Upper lobe of right lung (tissue), 1 donor: ENCODE measurements around the gene LGALS14. TPM values are rescaled to one million over a fixed set of nuclear protein-coding genes. Genes with fewer than 3 reads are reported as not detected.
"Not testable (repeated sequence)": the region's sequence is repeated elsewhere in the genome, so short reads cannot be mapped to it uniquely, and the experiment has no call there.

Experiments used
- ATAC-seq: fragments of 200-7000 bp; cut with Tn5 transposase; one replicate; pipeline ENCODE4 v1.9.1; 2020; ENCODE audit warnings: mild to moderate bottlenecking, moderate library complexity
- DNase-seq: peaks from one replicate; pipeline ENCODE4 v3.0.0-alpha.2; 2020
- H3K27ac ChIP-seq: fragments of 200-600 bp; one replicate; pipeline ENCODE4 v1.8.0; 2022
- H3K27me3 ChIP-seq: fragments of 200-600 bp; one replicate; pipeline ENCODE4 v1.8.0; 2022; ENCODE audit warnings: mild to moderate bottlenecking
- H3K36me3 ChIP-seq: fragments of 200-600 bp; one replicate; pipeline ENCODE4 v1.8.0; 2022
- H3K4me1 ChIP-seq: fragments of 200-600 bp; one replicate; pipeline ENCODE4 v1.8.0; 2022
- H3K4me3 ChIP-seq: fragments of 200-600 bp; one replicate; pipeline ENCODE4 v1.8.0; 2022; ENCODE audit warnings: mild to moderate bottlenecking
- H3K9me3 ChIP-seq: fragments of 200-600 bp; one replicate; pipeline ENCODE4 v1.8.0; 2022
- intact Hi-C: fragments of 100-400 bp; cut with DNase I; formaldehyde crosslinking; loops from one replicate; pipeline ENCODE4 v1.11.0; 2022
- long read RNA-seq: library from polyadenylated mRNA; unstranded; transcript quantifications from one replicate; pipeline ENCODE4 v2.0.0, GENCODE V29; 2021
- total RNA-seq: library from RNA; stranded (reverse); fragmentation: NEBNext Ultra II Directional; extraction: Animal tissue kit (Norgen Biotek cat#: 25700); gene quantifications from one replicate; pipeline ENCODE4 v1.2.1, GENCODE V29; 2021
- TF ChIP-seq, protein P1 (sequence below): fragments of 200-600 bp; IDR thresholded peaks from one replicate; pipeline ENCODE4 v1.8.0; 2022; ENCODE audit warnings: antibody characterized with exemption
- donor health status: DM: no; HTN: yes; CAD: no; lungs with severe emphysema.

The LGALS14 gene, protein sequence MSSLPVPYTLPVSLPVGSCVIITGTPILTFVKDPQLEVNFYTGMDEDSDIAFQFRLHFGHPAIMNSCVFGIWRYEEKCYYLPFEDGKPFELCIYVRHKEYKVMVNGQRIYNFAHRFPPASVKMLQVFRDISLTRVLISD
- total RNA-seq: not detected
- long read RNA-seq: 0 reads

DNA sequence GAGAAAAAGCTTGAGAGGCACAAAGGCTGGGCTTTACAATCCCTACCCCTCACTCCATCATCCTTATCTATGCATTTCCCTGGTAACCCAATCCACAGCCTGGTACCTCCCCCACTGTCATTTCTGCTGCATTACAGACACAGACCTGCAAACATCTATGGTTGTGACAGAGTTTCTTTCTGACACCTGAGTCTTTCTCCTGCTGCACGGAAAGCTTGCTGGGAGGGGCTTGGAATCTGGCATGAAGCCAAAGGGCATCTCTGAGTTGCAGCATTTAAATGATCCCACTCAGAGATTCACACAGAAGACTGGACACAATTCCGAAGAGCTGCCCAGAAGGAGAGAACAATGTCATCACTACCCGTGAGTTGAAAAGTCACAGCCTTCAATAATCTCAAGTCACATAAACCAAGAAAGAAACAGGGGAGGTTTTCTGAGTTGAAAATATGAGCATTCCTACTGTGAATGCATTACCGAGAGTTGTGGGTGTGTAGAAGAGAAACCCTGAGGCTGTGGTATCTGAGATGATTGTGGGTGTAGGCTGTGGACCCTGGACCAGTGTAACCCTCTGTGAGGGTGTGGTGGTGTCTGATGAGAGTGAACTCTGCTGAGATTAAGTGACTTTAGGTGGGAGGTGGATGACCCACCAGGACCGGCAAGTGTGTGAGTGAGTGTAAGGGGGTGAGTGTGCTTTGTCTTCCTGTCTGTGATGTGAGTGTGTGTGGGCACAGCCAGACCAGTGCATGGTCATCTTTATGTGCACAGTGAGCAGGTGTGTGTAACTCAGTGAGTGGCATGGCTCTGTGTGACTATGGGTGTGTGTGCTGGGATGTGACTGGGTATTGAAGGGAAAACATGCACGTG, at the start of gene LGALS14:
LGALS14 (plus strand) TSS at position 301 of the 864 bp plus-strand sequence; CDS start at position 349, 48 bp downstream.
- Histone ChIP-seq H3K36me3 (no peaks in the 10 kb centered on the region), H3K4me1 (no peaks in the 10 kb centered on the region), H3K27me3 (no peaks in the 10 kb centered on the region), H3K4me3 (no peak within 1 kb of the TSS), H3K9me3 (no peaks in the 10 kb centered on the region), H3K27ac (no peak within 1 kb of the TSS)
- TF ChIP-seq, protein P1, sequence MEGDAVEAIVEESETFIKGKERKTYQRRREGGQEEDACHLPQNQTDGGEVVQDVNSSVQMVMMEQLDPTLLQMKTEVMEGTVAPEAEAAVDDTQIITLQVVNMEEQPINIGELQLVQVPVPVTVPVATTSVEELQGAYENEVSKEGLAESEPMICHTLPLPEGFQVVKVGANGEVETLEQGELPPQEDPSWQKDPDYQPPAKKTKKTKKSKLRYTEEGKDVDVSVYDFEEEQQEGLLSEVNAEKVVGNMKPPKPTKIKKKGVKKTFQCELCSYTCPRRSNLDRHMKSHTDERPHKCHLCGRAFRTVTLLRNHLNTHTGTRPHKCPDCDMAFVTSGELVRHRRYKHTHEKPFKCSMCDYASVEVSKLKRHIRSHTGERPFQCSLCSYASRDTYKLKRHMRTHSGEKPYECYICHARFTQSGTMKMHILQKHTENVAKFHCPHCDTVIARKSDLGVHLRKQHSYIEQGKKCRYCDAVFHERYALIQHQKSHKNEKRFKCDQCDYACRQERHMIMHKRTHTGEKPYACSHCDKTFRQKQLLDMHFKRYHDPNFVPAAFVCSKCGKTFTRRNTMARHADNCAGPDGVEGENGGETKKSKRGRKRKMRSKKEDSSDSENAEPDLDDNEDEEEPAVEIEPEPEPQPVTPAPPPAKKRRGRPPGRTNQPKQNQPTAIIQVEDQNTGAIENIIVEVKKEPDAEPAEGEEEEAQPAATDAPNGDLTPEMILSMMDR: no peak
- no peak for DNase-seq
- peak; percentile 22 for ATAC-seq
- intact Hi-C loops: no loop called here

DNA sequence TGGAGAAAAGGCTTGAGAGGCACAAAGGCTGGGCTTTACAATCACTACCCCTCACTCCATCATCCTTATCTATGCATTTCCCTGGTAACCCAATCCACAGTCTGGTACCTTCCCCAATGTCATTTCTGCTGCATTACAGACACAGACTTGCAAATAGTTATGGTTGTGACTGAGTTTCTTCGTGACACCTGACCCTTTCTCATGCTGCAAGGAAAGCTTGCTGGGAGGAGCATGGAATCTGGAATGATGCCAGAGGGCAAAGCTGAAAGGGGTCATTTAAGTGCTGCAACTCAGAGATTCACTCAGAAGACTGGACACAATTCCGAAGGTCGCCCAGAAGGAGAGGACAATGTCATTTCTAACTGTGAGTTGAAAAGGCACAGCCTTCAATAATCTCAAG, 48.7 kb upstream of the LGALS14 start, which contains the start of gene LGALS16:
LGALS16 (plus strand) TSS at position 301 of the 400 bp plus-strand sequence; CDS start at position 350, 49 bp downstream.
- Histone ChIP-seq H3K36me3 (no peaks in the 10 kb centered on the region), H3K9me3 (no peaks in the 10 kb centered on the region), H3K4me1 (no peaks in the 10 kb centered on the region), H3K4me3 (no peak within 1 kb of the TSS), H3K27me3 (no peaks in the 10 kb centered on the region), H3K27ac (no peak within 1 kb of the TSS)
- ATAC-seq (no peak), DNase-seq (no peak)
- intact Hi-C loops: no loop called here
- TF ChIP-seq, protein P1: no peak

DNA sequence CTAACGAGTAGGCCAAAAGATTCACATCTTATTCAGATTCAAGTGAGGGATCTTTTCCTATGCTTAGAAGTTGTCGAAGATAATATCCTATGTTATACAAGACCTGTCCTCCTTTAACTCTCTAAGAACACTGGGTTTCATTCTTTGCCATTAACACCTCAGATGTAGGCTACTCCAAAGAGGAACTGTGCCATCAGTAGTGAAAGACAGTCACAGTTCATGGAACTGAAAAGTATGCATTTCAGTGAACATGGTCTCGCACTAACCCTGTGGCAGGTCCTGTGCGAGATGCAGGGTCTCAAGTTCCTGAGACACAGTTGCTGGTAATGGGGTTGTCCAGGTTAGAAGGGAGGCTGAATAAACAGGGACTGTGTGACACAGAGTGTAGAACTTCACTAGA, 44.5 kb upstream of the LGALS14 start:
- intact Hi-C loops: no loop called here
- Histone ChIP-seq H3K27me3 (no peaks in the 10 kb centered on the region), H3K27ac (no peak overlapping the region), H3K36me3 (no peaks in the 10 kb centered on the region), H3K4me3 (no peak overlapping the region), H3K9me3 (no peaks in the 10 kb centered on the region), H3K4me1 (no peaks in the 10 kb centered on the region)
- DNase-seq (no peak), ATAC-seq (no peak)
- TF ChIP-seq, protein P1: no peak

DNA sequence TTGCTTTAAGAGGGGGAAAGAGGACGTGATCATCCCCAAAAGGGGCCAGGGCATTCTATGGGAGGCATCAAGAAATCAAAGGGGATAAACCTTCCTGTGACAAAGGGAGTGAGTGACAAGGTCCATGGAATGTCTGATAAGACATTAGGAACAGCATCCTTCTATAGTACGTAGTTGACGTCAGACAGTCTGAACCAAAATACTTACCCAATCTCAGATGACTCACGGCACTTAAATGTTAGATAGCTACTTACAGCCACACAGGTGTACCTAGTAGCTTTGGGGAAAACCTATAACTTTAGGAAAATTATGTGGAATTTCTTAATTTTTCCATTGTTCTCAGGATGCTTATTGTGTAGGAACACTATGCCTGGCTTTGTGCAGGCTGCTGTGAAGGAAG, 43.6 kb upstream of the LGALS14 start:
- no peaks in the 10 kb centered on the region for H3K9me3 ChIP-seq
- H3K27me3 ChIP-seq: no peaks in the 10 kb centered on the region
- DNase-seq (no peak), ATAC-seq (no peak)
- TF ChIP-seq, protein P1: no peak
- no peak overlapping the region for H3K4me3 ChIP-seq
- H3K36me3 ChIP-seq: no peaks in the 10 kb centered on the region
- no peaks in the 10 kb centered on the region for H3K4me1 ChIP-seq
- no peak overlapping the region for H3K27ac ChIP-seq
- intact Hi-C loops: no loop called here

DNA sequence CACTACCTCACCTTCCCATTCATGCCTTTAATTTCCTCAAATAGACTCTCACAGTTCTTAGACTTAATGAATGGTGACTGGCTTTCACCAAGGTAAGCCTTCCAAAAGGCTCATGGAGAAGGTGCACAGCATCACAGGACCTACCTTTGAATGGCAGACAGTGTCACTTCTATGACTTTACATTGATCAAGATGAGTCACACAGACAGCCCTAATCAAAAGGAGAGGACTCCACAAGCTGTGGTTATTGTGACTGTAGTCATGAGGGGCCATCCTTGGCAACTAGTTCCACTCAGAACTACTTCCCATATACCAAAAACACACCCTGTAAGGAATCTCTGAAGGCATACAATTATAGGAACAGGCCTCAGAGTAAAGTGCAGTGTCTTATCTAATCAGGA, 42.7 kb upstream of the LGALS14 start:
- H3K36me3 ChIP-seq: no peaks in the 10 kb centered on the region
- intact Hi-C loops: no loop called here
- ATAC-seq: no peak
- DNase-seq: no peak
- no peak overlapping the region for H3K27ac ChIP-seq
- TF ChIP-seq, protein P1: no peak
- H3K9me3 ChIP-seq: no peaks in the 10 kb centered on the region
- H3K4me3 ChIP-seq: no peak overlapping the region
- H3K4me1 ChIP-seq: no peaks in the 10 kb centered on the region
- H3K27me3 ChIP-seq: no peaks in the 10 kb centered on the region

DNA sequence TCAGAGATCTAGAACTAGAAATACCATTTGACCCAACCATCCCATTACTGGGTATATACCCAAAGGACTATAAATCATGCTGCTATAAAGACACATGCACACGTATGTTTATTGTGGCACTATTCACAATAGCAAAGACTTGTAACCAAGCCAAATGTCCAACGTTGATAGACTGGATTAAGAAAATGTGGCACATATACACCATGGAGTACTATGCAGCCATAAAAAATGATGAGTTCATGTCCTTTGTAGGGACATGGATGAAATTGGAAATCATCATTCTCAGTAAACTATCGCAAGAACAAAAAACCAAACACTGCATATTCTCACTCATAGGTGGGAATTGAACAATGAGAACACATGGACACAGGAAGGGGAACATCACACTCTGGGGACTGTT, 34.4 kb upstream of the LGALS14 start:
- intact Hi-C loops: loop anchor here (10.0 kb wide), 1 partner anchor 115 kb away; no protein-coding TSS in a partner anchor
- H3K27ac ChIP-seq, H3K36me3 ChIP-seq, DNase-seq, H3K27me3 ChIP-seq, H3K9me3 ChIP-seq, H3K4me1 ChIP-seq, H3K4me3 ChIP-seq, ATAC-seq: not testable (repeated sequence)
